ENCODE measurements around the gene HAUS7.

HAUS7 gene

DNA sequence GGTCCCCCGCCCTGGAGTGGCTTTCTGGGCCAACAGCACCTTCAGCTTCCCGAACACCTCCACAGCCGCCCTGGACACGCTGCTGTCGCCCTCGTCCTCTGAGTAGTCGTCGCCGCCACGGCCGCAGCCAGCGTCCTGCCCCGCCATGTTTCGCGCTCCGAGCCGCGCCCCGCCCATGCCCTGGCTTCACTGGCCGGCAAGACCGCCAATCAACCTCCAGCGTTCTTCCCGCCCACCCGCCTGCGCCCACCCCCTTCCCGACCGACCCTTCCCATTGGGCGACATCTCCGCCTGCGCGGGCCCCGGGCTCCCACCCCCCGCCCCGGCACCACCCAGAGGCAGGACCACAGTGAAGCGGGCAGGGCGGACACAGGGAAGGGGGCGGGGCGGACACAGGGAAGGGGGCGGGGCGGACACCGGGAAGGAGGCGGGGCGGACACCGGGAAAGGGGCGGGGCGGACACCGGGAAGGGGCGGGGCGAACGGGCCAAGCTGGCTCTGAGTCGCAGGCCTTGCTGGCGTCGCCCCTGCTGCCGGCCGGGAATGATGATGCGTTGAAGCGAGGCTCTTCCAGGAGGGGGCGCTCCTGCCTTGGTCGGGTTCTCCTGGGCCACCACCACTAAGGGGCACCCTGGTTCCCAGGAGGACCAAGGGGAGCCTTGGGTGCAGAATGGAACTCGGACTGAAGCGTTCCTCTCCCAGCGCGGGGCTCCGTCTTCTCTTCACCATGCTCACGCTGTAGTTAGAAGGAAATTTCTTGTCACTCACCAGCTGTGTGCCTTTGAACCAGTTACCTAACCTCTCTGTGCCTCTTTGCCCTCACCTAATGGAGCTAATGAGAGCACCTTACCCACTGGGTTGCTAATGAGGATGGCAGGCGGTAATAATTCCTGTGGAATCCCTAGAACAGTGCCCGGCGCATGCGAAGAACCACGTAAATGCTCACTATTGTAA is at the start of gene HAUS7:
HAUS7 (minus strand) TSS at position 166 of the 953 bp plus-strand sequence; CDS start at position 147, 19 bp downstream.
- peak; percentile 92 for DNase-seq

DNA sequence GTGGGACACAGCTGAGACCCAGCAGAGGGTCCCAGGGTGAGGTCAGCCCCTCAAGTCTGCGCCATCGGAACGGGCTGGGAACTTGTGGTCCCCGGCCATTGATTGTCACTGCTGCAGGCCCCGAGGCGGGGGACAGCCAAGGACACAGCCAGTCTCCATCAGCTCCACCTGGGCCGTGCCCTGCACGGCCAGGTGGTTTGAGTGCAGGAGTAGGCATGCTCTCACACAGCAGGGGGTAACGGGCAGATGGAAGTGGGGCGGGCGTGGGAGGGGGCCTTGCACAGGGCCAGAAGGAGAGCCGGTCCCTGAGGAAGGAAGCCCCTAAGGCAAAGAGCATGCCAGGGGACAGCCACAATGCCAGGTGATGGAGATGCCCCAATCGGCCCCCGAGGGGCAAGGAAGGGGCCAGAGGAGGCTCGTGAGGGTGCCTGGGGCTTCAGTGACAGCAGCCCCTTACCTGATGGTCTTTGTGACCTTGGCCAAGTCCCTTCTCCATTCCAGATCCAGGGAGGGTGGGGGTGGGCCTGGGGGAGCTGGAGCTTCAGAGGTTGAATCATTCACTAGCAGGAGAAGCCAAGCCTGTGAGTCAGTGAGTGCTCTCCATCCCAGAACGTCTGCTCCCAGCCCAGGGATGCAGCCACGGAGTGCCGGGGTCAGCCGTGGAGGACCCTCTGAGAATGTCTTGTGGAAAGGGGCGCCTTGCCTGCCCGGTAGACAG is 49.4 kb upstream of the HAUS7 start:
- DNase-seq = no peak

DNA sequence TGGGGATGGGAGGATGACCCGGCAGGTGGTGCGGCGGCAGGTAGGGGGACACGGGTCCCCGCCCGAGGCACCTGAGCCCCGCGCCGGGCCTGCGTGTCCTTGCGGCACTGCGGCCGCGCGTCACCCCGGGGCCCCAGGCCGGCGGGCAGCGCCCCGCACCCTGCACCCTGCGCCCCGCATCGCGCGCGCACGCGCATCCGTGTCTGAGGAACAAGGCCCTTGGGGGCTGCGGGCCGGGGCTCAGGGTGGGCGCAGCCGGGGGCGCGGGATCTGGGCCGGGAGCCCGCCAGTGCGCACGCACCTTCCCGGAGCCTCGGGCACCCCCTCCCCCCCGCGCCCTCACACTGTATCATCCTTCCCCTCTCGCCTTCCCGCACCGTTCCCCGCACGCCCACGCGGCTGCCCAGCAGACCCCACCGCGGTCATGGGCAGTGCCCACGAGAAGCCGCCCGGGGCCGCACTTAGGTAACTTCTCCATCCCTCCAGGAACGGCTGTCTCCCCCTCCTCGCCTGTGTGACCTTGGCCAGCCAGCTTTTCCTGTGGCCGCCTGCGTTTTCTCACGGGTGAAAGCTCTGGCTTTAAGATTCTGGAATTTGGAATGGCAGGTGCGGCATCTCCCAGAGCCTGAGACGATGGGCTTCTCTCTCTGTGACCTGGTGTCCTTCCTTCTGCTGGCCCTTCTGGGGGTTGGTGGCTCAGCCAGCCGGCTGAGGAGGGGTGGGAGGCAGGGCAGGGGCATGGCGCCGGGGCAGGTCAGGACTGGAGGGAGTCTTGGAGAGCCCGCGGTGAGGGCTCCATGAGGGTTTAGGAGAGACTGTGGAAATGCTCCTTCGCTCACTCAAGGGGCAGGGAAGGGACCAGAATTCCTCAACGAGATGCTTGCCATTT is 47.8 kb upstream of the HAUS7 start:
- no peak for DNase-seq

DNA sequence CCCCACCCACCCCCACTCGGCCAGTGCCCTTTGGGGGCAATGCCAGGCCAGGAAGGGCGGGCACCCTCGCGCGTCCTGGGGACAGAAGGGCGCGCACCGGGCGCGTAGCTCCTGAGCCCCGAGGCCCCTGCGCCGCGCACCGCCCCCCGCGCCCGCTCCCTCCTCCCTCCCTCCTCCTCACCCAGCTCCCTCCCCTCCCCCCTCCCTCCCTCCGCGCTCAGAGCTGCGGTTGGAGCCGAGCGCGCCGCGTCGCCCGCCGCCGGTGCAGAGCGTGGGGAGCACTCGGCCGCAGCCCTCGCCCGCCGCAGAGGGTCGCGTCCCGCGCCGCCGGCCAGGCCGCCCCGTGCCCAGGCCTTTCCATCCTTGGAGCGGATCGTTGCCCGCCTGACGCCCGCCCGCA is 47.0 kb upstream of the HAUS7 start, which contains the start of gene ATP2B3:
ATP2B3 (plus strand) TSS at position 220 of the 400 bp plus-strand sequence. CDS start 18,606 bp downstream, outside the sequence.
- DNase-seq = no peak

DNA sequence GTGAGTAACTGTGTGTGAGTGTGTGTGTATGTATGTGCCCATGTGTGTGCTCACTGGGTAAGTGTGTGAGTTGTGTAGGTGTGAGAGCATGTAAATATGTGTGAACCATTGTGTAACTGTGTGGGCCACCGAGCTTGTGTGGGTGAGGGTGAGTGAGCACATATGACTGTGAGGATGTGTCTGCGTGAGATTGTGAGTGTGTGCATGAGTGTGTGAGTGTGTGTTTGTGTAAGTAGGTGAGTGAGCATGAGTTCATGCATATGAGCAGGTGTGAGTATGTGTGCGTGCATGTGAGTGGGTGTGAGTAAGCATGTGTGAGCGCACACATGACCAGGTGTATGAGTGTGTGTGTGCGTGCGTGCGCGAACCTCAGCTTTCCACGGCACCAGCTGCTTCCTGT is 45.7 kb upstream of the HAUS7 start:
- DNase-seq = no peak

DNA sequence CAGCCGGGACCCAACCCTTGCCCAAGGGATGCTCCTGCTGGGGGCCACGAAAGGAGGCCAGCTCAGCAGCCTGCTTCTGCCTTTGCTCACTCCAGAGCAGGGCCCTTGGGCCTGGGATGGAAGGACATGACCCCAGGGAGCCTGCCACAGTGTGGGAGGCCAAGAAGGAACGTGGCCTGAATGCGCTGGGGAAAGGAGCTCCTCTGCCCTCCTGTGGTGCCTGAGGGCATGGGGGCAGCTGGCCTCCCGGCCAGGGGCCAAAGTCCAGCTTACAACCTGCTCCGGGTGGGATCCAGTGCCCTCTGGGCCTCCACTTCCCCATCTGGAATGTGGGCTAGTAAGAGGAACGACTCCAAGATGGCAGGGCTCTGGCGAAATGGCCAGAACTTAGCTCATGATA is 45.1 kb upstream of the HAUS7 start:
- no peak for DNase-seq

DNA sequence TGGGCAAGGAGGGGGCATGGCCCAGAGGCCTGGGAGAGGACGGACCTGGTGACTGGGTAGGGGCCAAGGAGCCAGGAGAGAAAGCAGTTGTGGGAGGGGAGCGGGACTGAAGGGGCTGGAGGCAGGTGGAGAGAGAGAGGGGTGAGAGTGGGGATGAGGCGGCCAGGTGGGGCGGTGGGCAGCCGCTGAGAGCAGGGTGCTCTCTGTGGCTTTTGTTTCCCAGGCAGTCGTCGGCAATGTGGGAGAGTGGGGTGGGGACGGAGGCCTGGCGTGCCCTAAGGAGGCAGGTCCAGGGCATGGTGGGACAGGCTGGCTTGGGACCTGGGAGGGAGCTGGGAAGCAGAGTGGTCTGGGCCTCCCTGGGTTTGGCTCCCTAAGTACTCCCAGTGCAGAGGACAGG is 43.9 kb upstream of the HAUS7 start:
- DNase-seq = no peak

DNA sequence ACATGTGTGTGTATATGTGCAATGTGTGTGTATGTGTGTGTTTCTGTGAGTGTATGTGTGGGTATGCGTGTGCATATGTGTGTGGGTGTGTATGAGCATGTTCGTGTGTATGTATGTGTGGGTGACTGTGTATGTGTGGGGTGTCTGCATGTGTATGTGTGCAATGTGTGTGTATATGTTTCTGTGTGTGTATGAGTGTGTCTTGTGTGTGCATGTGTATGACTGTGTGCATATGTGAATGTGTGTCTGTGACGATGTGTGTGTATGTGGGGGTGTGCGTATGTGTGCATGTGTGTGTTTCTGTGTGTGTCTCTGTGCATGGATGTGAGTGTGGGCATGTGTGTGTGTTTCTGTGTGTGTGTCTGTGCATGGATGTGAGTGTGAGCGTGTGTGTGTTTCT is 42.9 kb upstream of the HAUS7 start:
- DNase-seq = no peak

DNA sequence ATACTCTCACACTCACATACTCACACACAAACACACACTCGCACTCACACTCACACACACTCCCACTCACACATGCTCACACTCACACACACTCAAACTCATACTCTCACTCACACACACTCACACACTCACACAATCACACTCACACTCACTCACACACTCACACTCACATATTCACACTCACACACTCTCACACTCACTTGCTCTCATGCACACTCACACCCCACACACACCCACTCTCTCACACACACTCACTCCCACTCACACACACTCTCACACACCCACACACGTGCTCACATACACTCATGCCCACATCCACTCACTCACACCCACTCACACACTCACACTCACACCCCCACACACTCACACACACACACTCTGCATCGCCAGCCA is 42.1 kb upstream of the HAUS7 start:
- DNase-seq = no peak

DNA sequence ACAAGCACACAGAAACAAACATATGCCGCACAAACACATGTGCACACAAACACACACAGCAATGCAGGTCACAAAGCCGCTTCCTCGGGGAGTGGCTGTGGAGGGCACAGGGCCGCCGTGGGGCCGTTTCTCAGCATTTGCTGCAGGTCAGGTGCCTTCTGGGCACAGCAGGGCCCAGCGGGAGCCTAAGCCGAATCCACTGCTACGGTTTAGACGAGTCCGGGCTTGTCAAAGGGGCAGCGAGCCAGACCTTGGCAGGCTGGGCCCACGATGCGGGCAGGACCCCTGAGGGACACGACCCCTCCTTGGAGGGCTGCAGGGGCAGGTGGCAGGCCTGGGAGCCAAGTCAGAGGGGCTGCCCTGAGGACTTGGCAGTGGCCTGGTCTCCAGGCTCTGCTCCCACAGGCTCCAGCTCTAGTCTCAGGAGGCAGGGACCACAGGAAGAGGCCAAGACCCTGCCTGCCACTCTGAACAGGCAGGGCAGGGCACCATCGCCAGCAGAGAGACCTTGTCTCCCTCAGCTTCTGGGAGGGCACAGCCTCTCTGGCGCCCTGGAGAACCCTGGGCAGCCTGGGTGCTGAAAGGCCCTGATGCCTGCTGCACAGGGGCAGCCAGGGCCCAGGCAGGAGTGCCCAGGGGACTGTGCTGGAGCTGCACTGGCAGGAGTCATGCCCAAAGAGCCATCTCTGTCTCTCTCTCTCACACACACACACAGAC is 41.6 kb upstream of the HAUS7 start:
- DNase-seq = no peak

DNA sequence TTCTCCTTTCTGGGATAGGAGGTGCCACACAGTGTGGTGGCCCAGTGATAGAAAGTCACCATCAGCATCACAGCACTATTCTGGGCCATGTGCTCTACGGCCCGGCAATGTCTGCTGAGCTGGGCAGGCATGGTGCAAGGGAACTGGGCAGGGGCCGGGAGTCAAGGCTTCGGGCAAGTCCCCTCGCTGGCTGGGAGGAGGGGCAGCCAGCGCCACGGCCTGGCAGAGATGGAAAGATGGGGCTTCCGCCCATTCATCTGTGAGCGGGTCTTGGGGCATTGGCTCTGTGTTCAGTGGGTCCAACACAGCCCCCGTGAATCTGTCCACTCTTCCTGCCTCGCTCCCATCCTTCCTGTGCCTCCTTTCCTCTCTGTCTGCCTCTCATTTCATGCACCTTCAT is 40.0 kb upstream of the HAUS7 start:
- no peak for DNase-seq

DNA sequence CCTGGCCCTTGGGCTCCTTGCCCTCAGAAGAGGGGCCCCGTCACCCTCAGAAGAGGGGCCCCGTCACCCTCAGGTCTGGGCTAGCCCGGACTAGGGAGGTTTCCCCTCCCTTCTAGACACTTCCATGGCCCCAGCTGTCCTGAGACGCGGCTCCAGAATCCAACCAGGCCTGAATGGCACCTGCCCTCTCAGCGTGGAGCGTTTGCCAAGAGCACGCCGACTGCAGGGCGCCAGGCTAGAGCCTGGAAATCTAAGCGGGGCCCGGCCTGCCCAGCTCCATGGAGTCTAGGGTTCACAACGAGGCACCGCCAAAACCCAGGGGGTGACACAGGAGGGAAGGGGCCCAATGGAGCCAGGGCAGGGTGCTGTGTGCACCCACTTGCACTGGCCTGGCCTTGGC is 39.2 kb upstream of the HAUS7 start:
- no peak for DNase-seq

DNA sequence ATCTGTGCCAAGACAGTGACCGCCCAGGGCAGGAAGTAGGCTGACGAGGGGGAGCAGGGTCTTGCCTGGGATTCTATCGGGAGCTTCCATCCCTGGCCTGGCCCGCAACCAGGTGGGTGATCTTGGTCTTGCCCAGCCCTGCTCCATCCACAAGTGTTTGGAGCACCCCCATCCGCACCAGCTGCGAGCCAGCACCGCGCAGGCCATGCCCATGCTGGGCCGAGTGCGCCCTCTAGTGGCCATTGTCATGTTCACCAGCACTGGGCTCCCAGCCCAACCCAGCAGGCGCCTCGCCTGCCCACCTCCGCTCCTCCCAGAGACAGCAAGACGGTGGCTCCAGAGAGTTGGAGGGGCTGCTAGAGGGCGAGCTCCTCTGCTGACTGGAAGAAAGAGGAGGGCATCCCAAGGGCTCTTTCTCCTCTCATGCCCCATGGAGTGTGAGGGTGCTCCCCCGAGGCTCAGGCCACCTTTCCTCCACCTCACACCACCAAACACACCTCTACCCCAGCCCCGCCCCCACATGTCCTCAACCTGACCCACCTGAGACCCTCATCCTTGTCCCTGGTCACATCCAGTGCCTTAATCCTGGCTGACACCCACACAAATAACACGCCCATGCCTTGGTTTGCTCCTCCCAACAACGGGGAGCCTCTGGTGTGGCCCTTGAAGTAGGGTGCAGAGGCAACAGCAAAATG is 37.3 kb upstream of the HAUS7 start:
- DNase-seq = peak; percentile 81

DNA sequence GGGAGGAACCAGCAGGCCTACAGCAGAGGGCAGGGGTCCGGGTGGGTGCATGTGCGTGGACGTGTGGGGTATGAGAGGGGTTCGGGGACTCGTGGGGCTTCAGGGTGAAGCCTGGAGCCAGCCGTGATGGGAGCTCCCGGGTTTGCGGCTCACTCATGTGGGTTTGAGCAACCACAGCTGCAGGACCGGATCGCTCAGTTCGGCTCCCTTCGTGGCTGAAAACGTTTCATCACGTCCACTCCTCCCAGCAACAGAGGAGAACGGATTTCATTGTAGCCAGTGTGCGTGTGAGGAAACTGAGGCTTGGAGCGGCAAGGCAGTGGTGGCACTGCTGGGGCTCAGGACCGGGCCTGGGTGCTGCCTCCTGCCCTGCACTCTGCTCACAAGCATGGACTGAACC is 35.0 kb upstream of the HAUS7 start:
- no peak for DNase-seq

DNA sequence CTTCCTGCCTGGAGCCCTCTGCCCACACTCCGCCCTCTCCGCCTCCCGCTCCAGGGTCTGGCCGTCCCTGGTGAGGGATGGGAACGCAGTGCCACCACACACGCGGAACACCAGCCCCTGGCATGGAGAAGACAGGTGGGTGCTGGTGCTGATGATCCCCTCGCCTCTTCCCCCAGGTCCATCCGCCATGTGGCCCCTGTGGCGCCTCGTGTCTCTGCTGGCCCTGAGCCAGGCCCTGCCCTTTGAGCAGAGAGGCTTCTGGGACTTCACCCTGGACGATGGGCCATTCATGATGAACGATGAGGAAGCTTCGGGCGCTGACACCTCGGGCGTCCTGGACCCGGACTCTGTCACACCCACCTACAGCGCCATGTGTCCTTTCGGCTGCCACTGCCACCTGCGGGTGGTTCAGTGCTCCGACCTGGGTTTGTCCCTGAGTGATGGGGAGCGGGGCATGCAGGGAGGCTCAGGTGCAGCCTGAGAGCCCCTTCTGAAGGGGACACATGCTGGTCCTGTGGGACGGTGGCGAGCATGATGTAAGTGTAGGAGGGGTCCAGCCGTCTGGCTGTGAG is 34.2 kb upstream of the HAUS7 start:
- DNase-seq = peak; percentile 30

DNA sequence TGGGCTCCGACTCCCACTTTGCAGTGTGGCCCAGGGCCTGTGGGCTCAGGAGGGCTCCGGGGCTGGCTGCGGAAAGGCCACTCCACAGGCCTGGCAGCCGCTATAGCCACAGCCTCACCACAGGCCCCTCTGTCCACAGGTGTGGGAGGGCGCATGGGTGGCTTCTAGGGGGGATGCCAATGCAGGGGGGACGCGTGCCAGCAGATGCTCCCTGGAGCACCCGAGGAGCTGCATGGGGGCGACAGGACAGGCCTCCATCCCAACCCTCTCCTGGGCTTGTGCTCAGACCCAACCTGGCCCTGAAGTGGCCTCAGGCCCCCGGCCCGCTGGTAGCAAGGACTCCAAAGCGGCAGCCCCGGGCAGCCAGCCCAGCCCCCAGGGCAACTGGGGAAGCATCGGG is 32.4 kb upstream of the HAUS7 start:
- no peak for DNase-seq

DNA sequence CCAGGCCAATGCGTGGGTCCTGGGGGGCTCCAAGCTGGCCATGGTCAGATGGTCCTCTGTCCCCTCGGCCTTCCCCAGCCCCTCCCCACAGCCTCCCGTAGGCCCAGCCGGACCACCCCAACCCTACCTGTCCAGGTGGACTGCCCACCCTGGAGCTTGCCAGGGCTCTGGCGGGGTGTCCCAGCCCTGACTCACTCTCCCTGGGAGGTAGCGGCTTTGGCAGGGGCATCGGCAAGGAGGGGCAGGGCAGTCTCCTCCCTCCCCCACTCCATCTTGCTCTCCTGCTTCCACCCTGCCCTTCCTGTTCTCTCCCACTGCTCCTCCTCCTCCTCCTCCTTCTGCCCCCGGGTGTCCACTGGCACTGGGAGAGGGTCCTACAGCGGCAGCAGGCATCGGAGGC is 31.8 kb upstream of the HAUS7 start:
- DNase-seq = no peak

DNA sequence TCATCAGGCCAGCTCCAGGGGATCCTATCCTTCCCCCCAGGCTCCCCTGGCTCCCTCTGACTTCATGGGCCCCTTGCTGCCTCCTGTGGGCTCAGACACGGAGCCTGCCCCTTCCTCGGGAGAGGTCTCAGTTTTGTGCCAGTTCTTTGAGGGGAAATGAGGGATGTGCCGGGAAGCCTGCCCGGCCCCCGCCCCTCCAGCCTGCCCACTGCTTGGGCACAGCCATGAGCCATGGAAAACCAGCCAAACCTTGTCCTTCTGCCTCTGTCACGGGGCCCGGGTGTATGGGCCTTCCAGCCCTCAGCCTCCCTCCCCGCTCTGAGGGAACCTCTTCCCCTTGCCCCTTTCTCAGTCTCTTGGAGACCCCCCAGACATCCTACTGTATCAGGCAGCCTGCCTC is 31.2 kb upstream of the HAUS7 start:
- DNase-seq = no peak

DNA sequence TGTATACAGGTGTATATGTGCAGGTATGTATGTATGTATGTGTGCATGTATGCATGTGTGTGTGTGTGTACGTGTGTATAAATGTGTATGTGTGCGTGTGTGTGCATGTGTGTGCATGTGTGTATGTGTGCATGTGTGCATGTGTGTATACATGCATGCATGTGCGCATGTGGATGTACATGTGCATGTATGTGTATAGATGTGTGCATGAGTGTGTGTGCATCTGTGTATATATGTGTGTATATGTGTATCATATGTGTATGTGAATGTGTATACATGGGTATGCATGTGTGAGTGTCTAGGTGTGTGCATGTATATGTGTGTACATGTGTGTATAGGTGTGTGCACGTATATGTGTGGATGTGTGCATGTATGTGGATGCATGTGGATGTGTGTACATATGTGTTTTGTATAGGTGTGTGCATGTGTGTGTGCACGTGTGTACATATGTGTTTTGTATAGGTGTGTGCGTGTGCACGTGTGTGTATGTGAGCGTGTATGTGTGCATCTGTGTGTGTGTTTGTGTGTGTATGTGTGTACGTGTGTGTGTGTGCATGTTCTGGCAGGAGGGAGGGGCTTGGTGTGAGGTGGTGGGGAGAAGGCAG is 30.4 kb upstream of the HAUS7 start:
- DNase-seq = no peak

DNA sequence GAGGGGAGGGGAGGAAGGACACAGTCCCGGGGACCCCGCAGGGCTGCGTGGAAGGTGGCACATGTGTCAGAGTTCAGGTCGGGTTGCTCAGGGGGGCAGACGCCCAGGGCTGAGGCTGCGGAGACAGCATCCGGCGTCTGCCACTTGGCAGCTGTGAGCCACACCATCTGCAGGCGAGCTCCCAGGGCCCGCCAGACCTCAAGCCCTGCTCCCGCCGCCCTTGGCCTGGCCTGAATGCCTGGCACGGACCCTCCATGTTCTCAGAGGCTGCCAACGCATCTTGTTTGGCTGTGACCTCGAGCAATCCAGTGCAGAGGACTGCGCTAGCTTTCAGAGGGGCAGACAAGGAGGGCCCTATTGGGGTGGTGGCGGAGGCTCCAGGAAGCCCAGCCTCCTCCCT is 29.5 kb upstream of the HAUS7 start:
- DNase-seq = peak; percentile 26

DNA sequence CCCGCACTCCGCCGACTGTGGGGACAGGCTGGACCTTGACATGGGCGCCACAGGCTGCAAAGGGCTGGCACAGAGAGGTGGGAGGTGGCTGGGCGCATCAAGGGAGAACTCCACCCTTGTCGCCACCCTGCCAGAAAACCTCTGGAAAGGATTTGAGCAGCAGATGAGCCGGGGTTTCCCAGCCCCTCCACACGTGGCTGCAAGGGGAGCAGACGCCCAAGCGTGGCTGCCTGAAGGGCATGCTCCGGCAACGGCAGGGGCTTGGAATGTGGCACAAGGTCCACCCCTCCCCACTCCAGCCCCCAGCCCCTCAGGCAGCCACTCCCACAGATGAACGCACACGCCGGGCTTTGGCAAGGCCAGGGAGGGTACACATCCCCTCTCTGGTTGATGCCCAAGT is 29.0 kb upstream of the HAUS7 start:
- DNase-seq = no peak

Data from RPMI8226 (cell line).